CD4-positive, alpha-beta memory T cell (primary cell): ENCODE data around the gene EPHA6. TPM values are rescaled to one million over a fixed set of nuclear protein-coding genes. Genes with fewer than 3 reads are reported as not detected.

Experiments used
- CTCF ChIA-PET: fragments of 350-600 bp; sonication (Branson Sonifier 250); formaldehyde crosslinking; loops from one replicate; lab custom pipeline; 2021; ENCODE audit warnings: inconsistent platforms; ENCODE audit not compliant: partially characterized antibody; lab: Charles Lee
- POLR2A ChIA-PET: fragments of 350-600 bp; sonication (Branson Sonifier 250); formaldehyde crosslinking; loops from one replicate; lab custom pipeline; 2021; ENCODE audit not compliant: partially characterized antibody; lab: Charles Lee
- DNase-seq, 5 donors: peaks; one replicate each; pipeline versions ENCODE4 v3.0.0 to v3.0.0-alpha.2; 2020 to 2022; ENCODE audit warnings: mixed read lengths in 1 of 5
- H3K27ac ChIP-seq: one replicate; pipeline ENCODE4 v1.7.0; 2013; ENCODE audit warnings: low read depth, low read length
- H3K27me3 ChIP-seq: 2 replicates; pipeline ENCODE4 v1.7.0; 2013; ENCODE audit warnings: mild to moderate bottlenecking, low read length, moderate library complexity; ENCODE audit not compliant: insufficient read depth
- H3K36me3 ChIP-seq: 2 replicates; pipeline ENCODE4 v1.7.0; 2013; ENCODE audit warnings: mild to moderate bottlenecking, low read length, moderate library complexity; ENCODE audit not compliant: insufficient read depth
- H3K4me1 ChIP-seq: 2 replicates; pipeline ENCODE4 v1.7.0; 2013; ENCODE audit warnings: mild to moderate bottlenecking, low read length, moderate library complexity; ENCODE audit not compliant: insufficient read depth
- H3K4me3 ChIP-seq, 2 donors: one replicate each; pipeline ENCODE4 v1.7.0; 2013; ENCODE audit warnings: low read length in 2 of 2, mild to moderate bottlenecking in 1 of 2
- H3K9me3 ChIP-seq, 2 donors: one replicate each; pipeline ENCODE4 v1.7.0; 2013; ENCODE audit warnings: low read length in 2 of 2, control low read depth in 1 of 2; ENCODE audit not compliant: control insufficient read depth in 1 of 2
- H3K27ac Mint-ChIP-seq, 7 donors: one replicate each; pipeline ENCODE4 v1.8.0; 2020 to 2021; ENCODE audit warnings: mixed read lengths in 7 of 7, mild to moderate bottlenecking in 6 of 7, inconsistent platforms in 3 of 7, moderate library complexity in 3 of 7
- H3K27me3 Mint-ChIP-seq, 2 donors: one replicate each; pipeline ENCODE4 v1.8.0; 2020 to 2021; ENCODE audit warnings: mixed read lengths in 2 of 2
- H3K36me3 Mint-ChIP-seq, 2 donors: one replicate each; pipeline ENCODE4 v1.8.0; 2020 to 2021; ENCODE audit warnings: mixed read lengths in 2 of 2, inconsistent platforms in 1 of 2, mild to moderate bottlenecking in 1 of 2
- H3K4me1 Mint-ChIP-seq, 4 donors: one replicate each; pipeline ENCODE4 v1.8.0; 2020 to 2021; ENCODE audit warnings: mixed read lengths in 4 of 4, mild to moderate bottlenecking in 1 of 4
- H3K4me3 Mint-ChIP-seq, 8 donors: one replicate each; pipeline ENCODE4 v1.8.0; 2020 to 2021; ENCODE audit warnings: mixed read lengths in 8 of 8, mild to moderate bottlenecking in 7 of 8, moderate library complexity in 6 of 8, inconsistent platforms in 3 of 8
- H3K9me3 Mint-ChIP-seq, 8 donors: one replicate each; pipeline ENCODE4 v1.8.0; 2020 to 2021; ENCODE audit warnings: mixed read lengths in 8 of 8, mild to moderate bottlenecking in 5 of 8, inconsistent platforms in 3 of 8, moderate library complexity in 1 of 8
- intact Hi-C: fragments of 100-400 bp; cut with micrococcal nuclease; formaldehyde crosslinking; loops from one replicate; pipeline ENCODE4 v1.15.1; 2023
- polyA plus RNA-seq, 2 donors: library from polyadenylated mRNA; unstranded; fragments of 300-500 nt; fragmentation: Illumina TruSeq; gene quantifications; one replicate each; pipeline ENCODE4 v1.2.3, GENCODE V29; 2021
- total RNA-seq, 2 experiments: library from RNA; stranded (reverse); gene quantifications; one replicate each; pipeline ENCODE4 v1.2.3, GENCODE V29; 2021

EPHA6 gene
- total and polyA plus RNA-seq, 4 experiments from 2014 or later = not detected

DNA sequence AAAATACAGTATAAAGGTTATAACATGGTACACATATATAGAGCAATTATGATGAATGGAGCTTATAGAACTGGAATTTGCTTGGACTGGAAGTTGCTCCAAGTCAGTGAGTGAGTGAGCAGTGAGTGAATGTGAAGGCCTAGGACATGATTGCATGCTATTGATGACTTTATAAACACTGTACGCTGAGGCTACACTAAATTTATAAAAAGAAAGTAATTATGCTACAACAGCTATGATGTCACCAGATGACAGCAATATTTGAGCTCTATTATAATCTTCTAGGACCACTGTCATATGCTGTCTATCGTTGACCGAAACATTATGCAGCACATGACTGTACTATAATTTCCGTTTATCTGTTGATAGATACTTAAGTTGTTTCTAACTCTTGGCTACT lies 463.3 kb downstream of the EPHA6 start:
- Histone ChIP-seq H3K27ac (no peak overlapping the region), H3K36me3 (no peaks in the 10 kb centered on the region), H3K4me3 (no peak overlapping the region), H3K27me3 (no peaks in the 10 kb centered on the region), H3K4me1 (no peaks in the 10 kb centered on the region), H3K9me3 (no peaks in the 10 kb centered on the region)
- no peak for DNase-seq
- ChIA-PET CTCF (no interaction called here), POLR2A (no interaction called here)
- Mint-ChIP-seq H3K4me3 (no peak overlapping the region), H3K4me1 (no peaks in the 10 kb centered on the region), H3K27ac (no peak overlapping the region), H3K36me3 (no peaks in the 10 kb centered on the region), H3K9me3 (peaks cover 0 to 7% (median 0%) of the 10 kb centered on the region in 8 donors), H3K27me3 (no peaks in the 10 kb centered on the region)
- intact Hi-C loops = no loop called here

DNA sequence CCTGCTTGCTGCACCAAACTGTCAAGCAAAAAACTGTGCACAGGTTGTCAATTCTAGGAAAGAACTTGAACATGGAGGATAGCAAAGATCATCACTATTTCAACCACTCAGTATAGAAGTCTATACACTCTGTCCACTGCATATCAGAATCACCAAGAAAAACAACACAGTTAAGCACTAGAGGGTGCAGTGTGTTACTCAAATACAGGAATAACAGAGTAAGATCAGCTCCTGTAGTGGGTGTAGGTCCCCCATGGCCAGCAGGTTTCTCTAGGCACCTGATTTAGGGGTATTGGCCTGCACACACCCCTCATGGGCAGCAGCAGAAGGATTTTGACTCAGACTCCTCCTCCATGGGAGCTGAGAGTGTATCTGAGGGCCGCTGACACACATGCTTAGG lies 464.1 kb downstream of the EPHA6 start:
- no peak overlapping the region for H3K4me3 Mint-ChIP-seq
- no peak for DNase-seq
- Histone ChIP-seq H3K9me3 (no peaks in the 10 kb centered on the region), H3K4me1 (no peaks in the 10 kb centered on the region), H3K36me3 (no peaks in the 10 kb centered on the region), H3K27me3 (no peaks in the 10 kb centered on the region), H3K27ac (no peak overlapping the region), H3K4me3 (no peak overlapping the region)
- H3K27ac Mint-ChIP-seq = no peak overlapping the region
- no peaks in the 10 kb centered on the region for H3K36me3 Mint-ChIP-seq
- H3K9me3 Mint-ChIP-seq = peaks cover 0 to 7% (median 0%) of the 10 kb centered on the region in 8 donors
- CTCF ChIA-PET = no interaction called here
- no peaks in the 10 kb centered on the region for H3K4me1 Mint-ChIP-seq
- intact Hi-C loops = no loop called here
- no peaks in the 10 kb centered on the region for H3K27me3 Mint-ChIP-seq
- POLR2A ChIA-PET = no interaction called here

DNA sequence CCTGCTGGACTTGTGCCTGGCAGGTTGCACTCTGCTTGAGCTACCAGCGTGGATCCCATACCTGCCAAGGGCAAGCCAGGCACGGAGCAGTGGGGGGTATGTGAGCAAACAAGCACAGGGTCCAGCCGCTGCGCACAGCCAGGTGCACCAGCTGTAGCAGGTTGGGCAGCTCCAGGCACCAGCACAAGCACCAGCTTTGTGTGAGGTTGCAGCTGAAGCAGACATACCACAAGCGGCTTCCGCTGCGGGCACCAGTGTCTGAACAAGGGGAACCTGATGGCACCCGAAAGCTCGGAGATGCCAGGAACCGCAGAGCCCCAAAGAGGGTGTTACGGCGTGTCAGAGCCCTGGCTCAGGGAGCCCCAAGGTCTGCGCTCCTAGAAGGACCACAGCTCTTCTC lies 477.5 kb downstream of the EPHA6 start:
- no peaks in the 10 kb centered on the region for H3K27me3 Mint-ChIP-seq
- Histone ChIP-seq H3K36me3 (no peaks in the 10 kb centered on the region), H3K27ac (no peak overlapping the region), H3K9me3 (no peaks in the 10 kb centered on the region), H3K4me3 (no peak overlapping the region), H3K4me1 (no peaks in the 10 kb centered on the region), H3K27me3 (no peaks in the 10 kb centered on the region)
- no peak overlapping the region for H3K4me3 Mint-ChIP-seq
- DNase-seq = no peak
- no peaks in the 10 kb centered on the region for H3K4me1 Mint-ChIP-seq
- peaks cover 0 to 12% (median 4%) of the 10 kb centered on the region in 8 donors for H3K9me3 Mint-ChIP-seq
- no peak overlapping the region for H3K27ac Mint-ChIP-seq
- intact Hi-C loops = no loop called here
- CTCF ChIA-PET = no interaction called here
- no peaks in the 10 kb centered on the region for H3K36me3 Mint-ChIP-seq
- POLR2A ChIA-PET = no interaction called here

DNA sequence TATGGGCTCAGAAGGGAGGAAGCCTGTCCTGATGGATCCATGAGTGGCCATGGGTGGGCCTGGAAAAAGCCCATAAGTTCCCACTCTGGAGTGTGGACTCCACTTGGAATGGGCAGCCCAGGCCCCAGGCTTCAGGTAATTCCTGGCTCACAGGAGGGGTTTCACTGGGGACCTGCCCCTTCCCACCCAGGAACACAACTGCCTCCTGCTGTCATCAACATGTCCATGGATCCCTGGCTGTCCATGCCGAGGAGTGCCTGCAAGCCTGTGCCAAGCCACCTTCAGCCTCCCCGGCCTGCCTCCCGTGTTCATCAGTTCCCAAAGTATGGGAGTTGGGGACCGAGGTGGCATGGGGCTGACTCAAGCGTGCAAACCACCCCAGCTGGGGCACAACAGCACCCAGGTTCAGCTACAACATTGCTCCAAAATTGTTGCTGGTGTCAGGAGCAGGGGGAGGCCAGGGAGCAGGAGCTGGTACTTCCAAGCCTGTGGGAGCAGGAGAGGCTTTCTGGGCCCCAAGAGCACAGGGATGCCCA lies 479.3 kb downstream of the EPHA6 start:
- Mint-ChIP-seq H3K9me3 (peaks cover 0 to 12% (median 3%) of the 10 kb centered on the region in 8 donors), H3K27ac (no peak overlapping the region), H3K4me1 (no peaks in the 10 kb centered on the region), H3K27me3 (no peaks in the 10 kb centered on the region), H3K4me3 (no peak overlapping the region), H3K36me3 (no peaks in the 10 kb centered on the region)
- ChIA-PET CTCF (no interaction called here), POLR2A (no interaction called here)
- DNase-seq = no peak
- intact Hi-C loops = no loop called here
- Histone ChIP-seq H3K36me3 (no peaks in the 10 kb centered on the region), H3K27me3 (no peaks in the 10 kb centered on the region), H3K9me3 (no peaks in the 10 kb centered on the region), H3K27ac (no peak overlapping the region), H3K4me1 (no peaks in the 10 kb centered on the region), H3K4me3 (no peak overlapping the region)

DNA sequence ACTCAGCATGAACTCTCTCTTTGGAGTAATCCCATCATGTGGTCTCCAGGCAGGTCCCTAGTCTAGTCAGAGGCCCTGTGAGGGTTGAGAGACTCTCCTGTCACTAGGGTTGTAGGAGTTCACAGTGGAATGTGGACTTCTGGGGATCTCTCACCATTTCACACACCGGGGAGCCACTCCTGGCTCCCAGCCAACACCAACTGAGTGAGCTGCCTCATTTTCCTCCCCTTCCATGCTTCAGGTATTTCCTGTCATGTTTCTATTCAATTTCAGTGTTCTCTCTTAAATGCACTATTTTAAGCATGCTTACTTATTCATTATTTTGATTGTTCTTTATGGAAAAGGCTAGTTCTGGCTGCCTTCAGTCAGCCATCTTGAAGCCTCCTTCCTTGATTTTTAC lies 482.6 kb downstream of the EPHA6 start:
- no peaks in the 10 kb centered on the region for H3K9me3 ChIP-seq
- no peaks in the 10 kb centered on the region for H3K36me3 Mint-ChIP-seq
- peaks cover 0 to 8% (median under 1%) of the 10 kb centered on the region in 8 donors for H3K9me3 Mint-ChIP-seq
- H3K4me3 Mint-ChIP-seq = no peak overlapping the region
- no peak overlapping the region for H3K4me3 ChIP-seq
- H3K4me1 Mint-ChIP-seq = no peaks in the 10 kb centered on the region
- H3K4me1 ChIP-seq = no peaks in the 10 kb centered on the region
- DNase-seq = no peak
- H3K27ac Mint-ChIP-seq = no peak overlapping the region
- H3K27ac ChIP-seq = no peak overlapping the region
- no peaks in the 10 kb centered on the region for H3K27me3 ChIP-seq
- intact Hi-C loops = no loop called here
- ChIA-PET CTCF (no interaction called here), POLR2A (no interaction called here)
- H3K36me3 ChIP-seq = no peaks in the 10 kb centered on the region
- no peaks in the 10 kb centered on the region for H3K27me3 Mint-ChIP-seq

DNA sequence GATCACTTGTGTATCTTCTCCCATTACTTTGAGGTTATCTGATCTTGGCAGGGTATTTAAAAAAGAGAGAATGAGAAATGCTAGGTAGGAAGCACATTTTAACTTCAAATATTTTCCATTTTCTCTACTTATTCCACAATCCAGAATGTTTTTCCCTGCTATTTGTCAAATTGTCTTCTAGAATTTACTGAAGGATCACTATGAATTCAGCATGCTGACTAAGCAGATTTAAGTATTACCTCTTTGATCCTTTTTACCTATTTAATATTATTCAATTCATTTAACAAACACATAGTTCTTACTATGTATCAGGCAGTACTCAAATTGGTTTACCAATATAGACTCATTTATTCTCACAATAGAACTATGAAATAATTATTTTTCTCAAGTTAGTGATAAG lies 486.7 kb downstream of the EPHA6 start:
- intact Hi-C loops = no loop called here
- Mint-ChIP-seq H3K36me3 (no peaks in the 10 kb centered on the region), H3K4me1 (no peaks in the 10 kb centered on the region), H3K4me3 (no peak overlapping the region), H3K9me3 (peaks cover 0 to 9% (median 3%) of the 10 kb centered on the region in 8 donors), H3K27me3 (no peaks in the 10 kb centered on the region), H3K27ac (no peak overlapping the region)
- no peaks in the 10 kb centered on the region for H3K9me3 ChIP-seq
- H3K4me3 ChIP-seq = no peak overlapping the region
- CTCF ChIA-PET = no interaction called here
- no peak for DNase-seq
- no peak overlapping the region for H3K27ac ChIP-seq
- H3K4me1 ChIP-seq = no peaks in the 10 kb centered on the region
- no peaks in the 10 kb centered on the region for H3K36me3 ChIP-seq
- POLR2A ChIA-PET = no interaction called here
- no peaks in the 10 kb centered on the region for H3K27me3 ChIP-seq

DNA sequence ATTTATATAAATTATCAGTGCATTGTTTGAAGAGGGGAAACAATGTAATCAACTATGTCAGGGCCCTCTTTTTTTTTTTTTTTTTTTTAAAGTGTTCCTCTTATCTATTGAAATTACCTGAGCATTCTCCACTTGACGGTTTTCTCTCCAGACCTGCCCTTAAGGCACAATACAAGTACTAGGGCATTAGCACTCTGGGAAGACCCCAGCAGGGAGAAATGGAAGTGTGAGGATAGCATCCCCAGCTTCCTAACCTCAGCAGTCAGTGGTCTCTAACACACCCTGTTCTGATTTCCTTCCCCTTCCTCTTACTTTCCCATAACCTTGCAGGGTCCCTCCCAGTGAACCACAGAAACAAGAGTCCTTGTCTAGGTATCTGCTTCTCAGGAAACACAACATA lies 491.8 kb downstream of the EPHA6 start:
- ChIA-PET CTCF (no interaction called here), POLR2A (no interaction called here)
- Mint-ChIP-seq H3K9me3 (peaks cover 0 to 8% (median 3%) of the 10 kb centered on the region in 8 donors), H3K27ac (no peak overlapping the region), H3K27me3 (no peaks in the 10 kb centered on the region), H3K4me1 (no peaks in the 10 kb centered on the region), H3K36me3 (no peaks in the 10 kb centered on the region), H3K4me3 (no peak overlapping the region)
- no peak for DNase-seq
- Histone ChIP-seq H3K27me3 (no peaks in the 10 kb centered on the region), H3K9me3 (no peaks in the 10 kb centered on the region), H3K36me3 (no peaks in the 10 kb centered on the region), H3K4me1 (no peaks in the 10 kb centered on the region), H3K27ac (no peak overlapping the region), H3K4me3 (no peak overlapping the region)
- intact Hi-C loops = no loop called here

DNA sequence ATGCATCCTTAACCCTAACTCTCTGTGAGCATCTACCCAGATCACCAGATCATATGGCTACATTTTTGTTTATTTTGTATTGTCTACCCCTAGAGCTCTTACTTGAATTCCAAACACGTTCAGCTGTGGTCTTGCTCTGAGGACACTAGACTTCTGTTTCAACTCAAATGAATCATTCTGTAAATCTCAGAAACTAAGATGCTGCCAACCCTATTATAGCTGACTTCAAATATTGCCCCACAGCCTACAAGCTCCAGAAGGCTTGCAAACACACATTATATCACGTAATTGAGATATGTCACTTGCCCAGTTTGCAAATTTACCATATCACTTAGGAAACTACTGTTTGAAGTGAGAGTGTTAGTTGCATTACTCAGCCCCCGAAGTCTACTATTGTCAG lies 524.0 kb downstream of the EPHA6 start:
- H3K36me3 Mint-ChIP-seq = no peaks in the 10 kb centered on the region
- H3K9me3 ChIP-seq = no peaks in the 10 kb centered on the region
- H3K27me3 ChIP-seq = no peaks in the 10 kb centered on the region
- intact Hi-C loops = no loop called here
- no peaks in the 10 kb centered on the region for H3K4me1 ChIP-seq
- POLR2A ChIA-PET = no interaction called here
- peaks cover 0 to 10% (median under 1%) of the 10 kb centered on the region in 8 donors for H3K9me3 Mint-ChIP-seq
- no peaks in the 10 kb centered on the region for H3K36me3 ChIP-seq
- no peak overlapping the region for H3K4me3 ChIP-seq
- H3K4me1 Mint-ChIP-seq = no peaks in the 10 kb centered on the region
- no peak overlapping the region for H3K4me3 Mint-ChIP-seq
- no peaks in the 10 kb centered on the region for H3K27me3 Mint-ChIP-seq
- DNase-seq = no peak
- no peak overlapping the region for H3K27ac Mint-ChIP-seq
- H3K27ac ChIP-seq = no peak overlapping the region
- CTCF ChIA-PET = no interaction called here
